Measurements from ENCODE around the gene ZNF507.

Gene ZNF507

GRCh38 chr19:32345261-32346207 lies at the start of gene ZNF507:
ZNF507 (plus strand) TSS chr19:32345610; CDS start chr19:32352831, 7,221 bp downstream.
- DNase-seq (peak; percentile 92), ATAC-seq (peak; percentile 89)

DNA sequence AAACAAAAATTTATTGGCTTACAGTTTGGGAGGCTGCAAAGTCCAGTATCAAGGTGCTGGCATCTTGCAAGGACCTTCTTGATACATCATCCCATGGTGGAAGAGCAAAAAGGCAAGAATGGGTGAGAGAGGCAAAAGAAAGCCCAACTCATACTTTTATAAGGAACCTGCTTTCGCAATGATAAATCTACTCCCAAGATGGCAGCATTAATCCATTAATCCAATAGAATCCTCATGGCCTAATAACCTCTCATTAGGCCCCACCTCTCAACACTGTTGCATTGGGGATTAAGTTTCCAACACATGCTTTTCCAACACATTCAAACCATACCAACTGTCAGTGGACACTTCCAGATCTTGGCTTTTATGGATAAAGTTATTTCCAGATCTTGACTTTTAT lies 48.7 kb upstream of the ZNF507 start:
- no peak for DNase-seq

GRCh38 chr19:32302778-32303177 lies 42.6 kb upstream of the ZNF507 start:
- no peak for ATAC-seq
- no peak for DNase-seq

More for the DNA sequence above, 48.7 kb upstream of the ZNF507 start:
- no peak for ATAC-seq

GRCh38 chr19:32303193-32303592 lies 42.2 kb upstream of the ZNF507 start:
- DNase-seq (no peak), ATAC-seq (no peak)

- ATAC-seq, result no peak
- DNase-seq, result no peak
These were observed 37.8 kb upstream of the ZNF507 start for GRCh38 chr19:32307591-32307990.

DNA sequence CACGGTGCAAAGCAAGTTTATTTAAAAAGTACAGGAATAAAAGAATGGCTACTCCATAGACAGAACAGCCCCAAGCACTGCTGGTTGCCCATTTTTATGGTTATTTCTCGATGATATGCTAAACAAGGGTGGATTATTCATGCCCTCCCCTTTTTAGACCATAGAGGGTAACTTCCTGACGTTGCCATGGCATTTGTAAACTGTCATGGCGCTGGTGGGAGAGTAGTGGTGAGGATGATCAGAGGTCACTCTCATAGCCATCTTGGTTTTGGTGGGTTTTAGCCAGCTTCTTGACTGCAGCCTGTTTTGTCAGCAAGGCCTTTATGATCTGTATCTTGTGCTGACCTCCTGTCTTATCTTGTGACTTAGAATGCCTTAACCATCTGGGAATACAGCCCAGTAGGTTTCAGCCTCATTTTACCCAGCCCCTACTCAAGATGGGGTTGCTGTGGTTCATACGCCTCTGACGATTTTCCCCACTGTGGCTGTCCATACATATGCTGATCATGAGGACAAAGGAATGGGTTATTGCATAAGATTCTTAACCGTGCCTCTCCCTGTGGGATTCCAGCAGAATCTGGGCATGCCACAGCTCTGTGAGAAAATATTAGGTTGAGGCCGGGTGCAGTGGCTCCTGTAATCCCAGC lies 36.9 kb upstream of the ZNF507 start:
- no peak for ATAC-seq
- DNase-seq, result no peak

- DNase-seq (no peak), ATAC-seq (no peak)
These were observed 35.6 kb upstream of the ZNF507 start for GRCh38 chr19:32309711-32310390.

DNA sequence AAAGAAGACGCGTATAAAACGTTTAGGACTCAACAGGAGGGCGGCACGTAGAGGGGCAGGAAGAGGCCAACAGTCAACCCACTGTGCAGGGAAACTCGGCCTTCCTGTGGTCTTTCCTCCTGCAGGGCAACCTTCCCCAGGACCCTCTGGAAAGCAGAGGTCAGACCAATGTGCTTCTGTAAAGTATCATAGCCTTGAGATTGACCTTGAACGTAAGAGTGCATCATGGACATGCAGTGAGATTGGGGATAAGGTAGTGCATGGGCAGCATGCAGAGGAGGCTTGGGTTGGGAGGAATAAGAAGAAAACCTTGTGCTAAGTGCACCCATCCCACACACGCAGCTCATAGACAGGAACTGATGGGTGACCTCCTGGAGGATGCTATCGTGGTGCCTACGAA lies 34.0 kb upstream of the ZNF507 start:
- DNase-seq (no peak), ATAC-seq (no peak)

DNA sequence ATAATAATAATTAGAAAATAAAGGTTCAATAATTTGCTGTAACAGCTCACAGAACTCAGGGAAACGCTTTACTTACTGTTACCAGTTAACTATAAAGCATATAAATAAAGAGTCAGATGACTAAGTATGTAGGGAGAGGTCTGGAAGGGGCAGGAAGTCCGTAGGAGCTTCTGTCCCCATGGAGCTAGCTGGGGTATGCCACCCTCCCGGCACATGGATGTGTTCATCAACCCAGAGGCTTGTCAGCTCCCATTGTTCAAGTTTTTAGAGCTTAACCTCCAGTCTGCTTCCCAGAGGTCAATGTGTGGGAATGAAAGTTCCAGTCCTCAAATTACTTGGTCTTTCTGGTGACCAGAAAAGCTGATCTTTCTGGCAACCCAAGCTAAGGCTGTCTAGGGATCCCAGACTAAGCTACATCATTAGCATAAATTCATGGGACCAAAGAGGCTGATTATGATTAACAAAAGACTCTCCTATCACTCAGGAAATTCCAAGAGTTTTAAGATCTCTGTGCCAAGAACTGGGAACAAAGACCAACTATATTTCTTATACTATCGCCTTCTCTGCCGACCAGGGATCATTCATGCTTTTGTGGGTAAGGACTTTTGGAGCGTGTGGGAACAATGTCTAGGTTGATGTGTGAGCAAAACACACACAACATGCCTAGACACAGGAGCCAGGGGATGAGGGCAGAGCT lies 31.7 kb upstream of the ZNF507 start:
- no peak for DNase-seq
- no peak for ATAC-seq

DNA sequence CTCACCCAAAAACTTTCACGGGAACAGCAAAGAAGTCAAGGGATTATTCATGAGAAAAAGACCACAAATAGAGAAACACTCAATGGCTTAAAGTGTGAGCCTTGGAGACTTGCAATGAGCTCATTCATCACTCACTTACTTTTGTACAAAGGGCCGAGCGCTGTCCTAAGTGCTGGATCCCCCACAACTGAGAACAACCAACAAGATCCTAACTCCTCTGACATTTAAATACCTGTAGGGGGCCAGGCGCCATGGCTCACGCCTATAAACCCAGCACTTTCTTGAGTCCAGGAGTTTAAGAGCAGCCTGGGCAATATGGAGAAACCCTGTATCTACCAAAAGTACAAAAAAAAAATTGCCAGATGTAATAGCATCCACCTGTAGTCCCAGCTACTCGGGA lies 29.4 kb upstream of the ZNF507 start:
- DNase-seq (no peak), ATAC-seq (no peak)

DNA sequence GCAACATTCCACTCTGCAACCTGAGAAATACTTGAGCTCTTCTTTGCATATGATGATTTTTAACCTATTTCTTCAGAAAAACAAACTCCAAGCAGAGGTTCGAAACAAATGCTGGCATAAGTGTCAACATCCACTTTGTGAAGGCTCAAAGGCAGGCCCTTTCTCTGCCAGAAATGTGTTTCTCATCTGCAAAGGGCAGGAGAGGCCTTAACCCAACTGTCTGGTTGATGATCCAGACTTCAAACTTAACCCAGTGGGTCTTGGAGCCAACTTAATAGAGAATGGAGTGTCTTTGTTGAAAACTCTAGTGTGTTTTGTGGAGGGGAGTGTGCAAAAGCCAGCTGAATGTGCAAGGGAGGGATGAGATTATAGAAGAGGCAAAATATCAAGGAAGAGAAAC lies 28.3 kb upstream of the ZNF507 start:
- ATAC-seq (no peak), DNase-seq (no peak)

- peak; percentile 57 for ATAC-seq
- peak; percentile 12 for DNase-seq
These were observed 26.4 kb upstream of the ZNF507 start for GRCh38 chr19:32318884-32319520.

DNA sequence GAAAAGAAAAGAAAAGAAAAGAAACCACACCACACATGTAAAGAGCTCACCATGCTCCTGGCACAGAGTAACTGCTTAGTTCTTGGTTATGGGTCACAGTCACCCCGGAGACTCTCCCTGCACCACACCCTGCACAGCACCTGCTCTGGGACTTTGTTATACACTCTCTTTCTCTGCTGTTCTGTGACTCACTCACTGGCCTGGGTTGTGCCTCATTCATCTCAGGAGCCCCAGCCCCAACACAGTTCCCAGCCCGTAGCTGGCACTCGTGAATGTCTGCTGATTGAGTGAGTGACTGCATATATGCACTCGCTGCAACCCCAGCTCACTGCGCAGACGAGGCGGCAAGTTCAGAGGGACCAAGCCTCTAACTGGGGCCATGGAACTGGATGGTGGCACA lies 22.9 kb upstream of the ZNF507 start:
- no peak for DNase-seq
- no peak for ATAC-seq

- ATAC-seq, result no peak
- DNase-seq, result no peak
These were observed 20.7 kb upstream of the ZNF507 start for GRCh38 chr19:32324631-32325285.

DNA sequence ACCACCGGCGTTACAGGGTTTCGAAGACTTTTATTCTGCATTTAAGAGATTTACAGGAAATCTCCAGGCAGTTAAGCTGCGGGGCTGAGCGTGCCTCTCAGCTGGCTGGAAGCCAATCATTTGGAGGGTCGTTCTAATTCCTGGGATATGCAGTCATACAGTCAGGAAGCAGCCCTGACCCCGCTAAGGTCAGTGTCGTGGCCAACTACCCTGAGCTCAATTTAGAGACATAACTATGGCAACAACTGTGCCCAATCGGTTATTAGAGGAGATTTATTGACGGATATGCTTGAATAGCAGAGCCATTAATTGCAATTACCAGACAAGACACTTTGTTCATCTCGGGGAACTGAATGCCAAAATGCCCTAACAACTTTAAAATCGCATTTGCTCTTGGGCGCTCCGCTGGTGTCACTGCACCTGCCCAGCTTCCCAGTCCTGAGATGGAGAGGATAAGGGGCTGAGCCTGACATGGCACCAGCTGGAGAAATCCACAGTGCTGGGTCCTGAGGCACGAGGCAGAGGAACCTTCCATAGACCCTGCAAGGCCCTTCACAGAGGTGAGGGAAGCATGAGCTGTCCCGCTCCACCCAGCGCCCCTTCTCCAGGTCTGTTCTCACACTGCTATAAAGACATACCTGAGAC lies 15.1 kb upstream of the ZNF507 start:
- DNase-seq, result no peak
- ATAC-seq, result no peak

DNA sequence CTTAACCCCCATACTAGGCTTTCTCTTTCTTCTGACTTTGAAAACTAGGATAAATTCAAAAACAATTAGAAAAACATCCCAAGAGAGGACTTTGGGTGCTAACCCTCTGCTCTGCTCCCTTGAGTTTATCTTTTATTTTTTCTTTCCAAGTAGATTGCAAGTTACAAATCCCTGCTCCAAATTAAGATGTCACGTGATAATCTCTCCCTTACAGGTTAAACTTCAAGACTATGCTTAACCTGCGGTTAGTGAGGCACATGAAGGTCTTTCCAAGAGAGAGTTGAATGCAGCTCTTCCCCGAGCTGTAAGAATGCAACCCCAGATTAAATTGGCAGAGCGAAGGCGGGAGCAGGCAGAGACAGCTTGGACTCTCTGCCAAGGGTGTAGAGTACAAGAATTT lies 12.2 kb upstream of the ZNF507 start:
- ATAC-seq, result no peak
- DNase-seq, result no peak

GRCh38 chr19:32336259-32337083 lies 8.9 kb upstream of the ZNF507 start:
- no peak for ATAC-seq
- no peak for DNase-seq

DNA sequence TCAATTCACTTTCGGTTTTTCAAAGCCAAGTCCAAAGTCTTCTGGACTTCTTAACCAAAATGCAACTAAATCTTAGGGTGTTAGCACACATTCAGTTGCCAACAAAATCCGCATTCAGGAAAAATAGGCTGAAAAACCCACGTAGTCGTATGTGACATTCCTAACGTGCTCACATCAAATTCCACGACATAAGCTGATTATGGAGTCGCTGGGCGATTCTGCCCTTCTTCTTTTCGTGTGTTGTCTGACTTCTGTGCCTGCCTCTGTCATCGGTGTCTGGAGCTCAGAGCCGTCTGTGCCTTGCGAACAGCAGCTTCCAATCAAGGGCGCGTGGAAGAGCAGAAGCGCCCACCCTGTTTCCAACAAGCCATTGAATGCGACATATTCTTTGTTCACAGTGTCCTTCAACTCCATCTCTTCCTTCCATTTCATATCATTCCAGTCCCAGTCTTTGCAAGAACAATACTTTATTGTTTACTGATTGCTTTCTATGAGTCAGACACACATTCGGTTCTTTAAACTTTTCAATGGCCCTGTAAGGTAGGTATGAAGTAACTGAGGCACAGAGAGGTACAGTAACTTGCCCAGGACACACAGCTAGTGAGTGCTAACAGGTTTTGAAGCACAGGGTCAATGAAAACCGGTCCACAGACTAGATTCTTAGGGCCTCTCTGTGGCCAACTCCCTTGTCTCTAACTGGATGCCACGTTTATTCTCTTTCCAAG lies 8.2 kb upstream of the ZNF507 start:
- ATAC-seq (no peak), DNase-seq (no peak)

- DNase-seq (no peak), ATAC-seq (no peak)
These were observed 6.0 kb upstream of the ZNF507 start for GRCh38 chr19:32339423-32339822.
